Measurements from ENCODE around the gene ACCSL. TPM values are rescaled to one million over a fixed set of nuclear protein-coding genes. Genes with fewer than 3 reads are reported as not detected.

ACCSL gene
- total RNA-seq, 1 donor from 2014 or later = not detected

DNA sequence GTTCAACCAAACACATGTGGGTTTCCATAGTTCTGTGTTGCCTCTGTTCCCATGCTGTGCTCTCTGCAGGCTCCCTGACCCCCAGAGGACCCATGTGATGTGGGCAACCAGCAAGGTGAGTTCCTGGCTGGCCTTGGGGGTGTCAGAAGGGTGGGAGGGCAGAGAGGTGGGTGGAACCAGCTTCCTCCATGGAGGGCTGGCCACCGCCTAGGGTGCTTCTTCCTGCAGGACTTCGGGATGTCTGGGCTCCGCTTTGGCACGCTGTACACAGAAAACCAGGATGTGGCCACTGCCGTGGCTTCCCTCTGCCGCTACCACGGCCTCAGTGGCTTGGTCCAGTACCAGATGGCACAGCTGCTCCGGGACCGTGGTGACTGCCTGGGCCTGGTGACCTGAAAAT is 33.2 kb downstream of the ACCSL start:
- peaks cover 7% of the 10 kb centered on the region for H3K9me3 Mint-ChIP-seq
- no peak overlapping the region for H3K4me2 ChIP-seq
- TF ChIP-seq EZH2 (IDR thresholded peaks at IDR 0.05) (no peak), CTCF (IDR thresholded peaks at IDR 0.05) (no peak), EZH2phosphoT487 (IDR thresholded peaks at IDR 0.05) (no peak)
- H3K27me3 ChIP-seq = no peaks in the 10 kb centered on the region
- no peak overlapping the region for H3K27ac Mint-ChIP-seq
- H3K9me3 ChIP-seq (ENCODE audit: low read depth) = no peaks in the 10 kb centered on the region
- peaks cover 7% of the 10 kb centered on the region for H3K4me1 ChIP-seq
- H3K36me3 ChIP-seq = no peaks in the 10 kb centered on the region
- H3K9ac ChIP-seq = no peak overlapping the region
- no peak overlapping the region for H3K27ac ChIP-seq
- H3K79me2 ChIP-seq (ENCODE audit: low read depth) = no peaks in the 10 kb centered on the region
- no peak overlapping the region for H3K4me3 ChIP-seq
- H3K4me1 Mint-ChIP-seq = peaks cover 11% of the 10 kb centered on the region
- no peak overlapping the region for H2AFZ ChIP-seq (replicated peaks)
- no peaks in the 10 kb centered on the region for H4K20me1 ChIP-seq (ENCODE audit: low read depth)
- no peaks in the 10 kb centered on the region for H3F3A ChIP-seq (ENCODE audit: low read depth)
- DNase-seq (ENCODE audit: low spot score) = no peak
- H3K27me3 Mint-ChIP-seq (ENCODE audit: insufficient read depth, low read depth) = peaks cover 8% of the 10 kb centered on the region
- no peaks in the 10 kb centered on the region for H3K36me3 Mint-ChIP-seq
- no peak overlapping the region for H3K4me3 Mint-ChIP-seq

GRCh38 chr11:44082645-44083044 is 34.9 kb downstream of the ACCSL start:
- TF ChIP-seq EZH2 (IDR thresholded peaks at IDR 0.05) (no peak), CTCF (IDR thresholded peaks at IDR 0.05) (no peak), EZH2phosphoT487 (IDR thresholded peaks at IDR 0.05) (no peak)
- Histone ChIP-seq H3K79me2 (ENCODE audit: low read depth) (no peaks in the 10 kb centered on the region), H3K4me2 (no peak overlapping the region), H3F3A (ENCODE audit: low read depth) (no peaks in the 10 kb centered on the region), H3K9me3 (ENCODE audit: low read depth) (no peaks in the 10 kb centered on the region), H3K36me3 (no peaks in the 10 kb centered on the region), H2AFZ (replicated peaks) (no peak overlapping the region), H3K4me3 (no peak overlapping the region), H3K4me1 (peaks cover 7% of the 10 kb centered on the region), H3K9ac (no peak overlapping the region), H4K20me1 (ENCODE audit: low read depth) (no peaks in the 10 kb centered on the region), H3K27me3 (no peaks in the 10 kb centered on the region), H3K27ac (no peak overlapping the region)
- H3K27ac Mint-ChIP-seq = no peak overlapping the region
- no peak overlapping the region for H3K4me3 Mint-ChIP-seq
- DNase-seq (ENCODE audit: low spot score) = no peak
- H3K4me1 Mint-ChIP-seq = peaks cover 6% of the 10 kb centered on the region
- peaks cover 4% of the 10 kb centered on the region for H3K27me3 Mint-ChIP-seq (ENCODE audit: insufficient read depth, low read depth)
- peaks cover 9% of the 10 kb centered on the region for H3K9me3 Mint-ChIP-seq
- H3K36me3 Mint-ChIP-seq = no peaks in the 10 kb centered on the region

DNA sequence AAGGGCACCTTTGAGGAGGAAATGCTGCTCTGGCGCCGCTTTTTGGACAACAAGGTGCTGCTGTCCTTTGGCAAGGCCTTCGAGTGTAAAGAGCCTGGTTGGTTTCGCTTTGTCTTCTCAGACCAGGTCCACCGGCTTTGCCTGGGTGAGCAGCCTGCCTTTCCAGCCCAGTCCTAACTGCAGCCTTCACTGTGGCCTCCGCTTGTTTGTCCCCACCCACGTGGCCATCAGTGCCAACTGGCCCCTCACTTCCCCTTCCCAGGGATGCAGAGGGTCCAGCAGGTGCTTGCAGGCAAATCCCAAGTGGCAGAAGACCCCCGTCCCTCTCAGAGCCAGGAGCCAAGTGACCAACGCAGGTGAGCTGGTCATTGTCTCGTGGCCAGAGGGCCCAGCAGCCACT is 35.7 kb downstream of the ACCSL start:
- peaks cover 9% of the 10 kb centered on the region for H3K9me3 Mint-ChIP-seq
- no peak overlapping the region for H3K27ac ChIP-seq
- H3K4me1 Mint-ChIP-seq = peaks cover 6% of the 10 kb centered on the region

More for the DNA sequence above, 35.7 kb downstream of the ACCSL start:
- Histone ChIP-seq H3K27me3 (no peaks in the 10 kb centered on the region), H3K4me1 (peaks cover 7% of the 10 kb centered on the region), H2AFZ (replicated peaks) (no peak overlapping the region), H3K36me3 (no peaks in the 10 kb centered on the region), H3F3A (ENCODE audit: low read depth) (no peaks in the 10 kb centered on the region), H3K9ac (no peak overlapping the region), H3K4me3 (no peak overlapping the region), H4K20me1 (ENCODE audit: low read depth) (no peaks in the 10 kb centered on the region), H3K79me2 (ENCODE audit: low read depth) (no peaks in the 10 kb centered on the region), H3K4me2 (no peak overlapping the region), H3K9me3 (ENCODE audit: low read depth) (no peaks in the 10 kb centered on the region)
- peaks cover 4% of the 10 kb centered on the region for H3K27me3 Mint-ChIP-seq (ENCODE audit: insufficient read depth, low read depth)
- H3K4me3 Mint-ChIP-seq = no peak overlapping the region
- H3K36me3 Mint-ChIP-seq = no peaks in the 10 kb centered on the region
- DNase-seq (ENCODE audit: low spot score) = no peak
- TF ChIP-seq CTCF (IDR thresholded peaks at IDR 0.05) = no peak
- no peak for TF ChIP-seq EZH2 (IDR thresholded peaks at IDR 0.05)
- TF ChIP-seq EZH2phosphoT487 (IDR thresholded peaks at IDR 0.05) = no peak
- H3K27ac Mint-ChIP-seq = no peak overlapping the region

Measured in neural progenitor cell (in vitro differentiated cells).